NCI-H2107 treated with DMSO at 0.1 percent for 48 hours (cell line): ENCODE results near the gene SMURF1.
"Not testable (repeated sequence)": the region's sequence is repeated elsewhere in the genome, so short reads cannot be mapped to it uniquely, and the experiment has no call there.

Source experiments
- DNase-seq: peaks from one replicate; lab custom pipeline; 2025; ENCODE audit not compliant: unreplicated experiment; lab: John Stamatoyannopoulos, UW

Gene SMURF1

DNA sequence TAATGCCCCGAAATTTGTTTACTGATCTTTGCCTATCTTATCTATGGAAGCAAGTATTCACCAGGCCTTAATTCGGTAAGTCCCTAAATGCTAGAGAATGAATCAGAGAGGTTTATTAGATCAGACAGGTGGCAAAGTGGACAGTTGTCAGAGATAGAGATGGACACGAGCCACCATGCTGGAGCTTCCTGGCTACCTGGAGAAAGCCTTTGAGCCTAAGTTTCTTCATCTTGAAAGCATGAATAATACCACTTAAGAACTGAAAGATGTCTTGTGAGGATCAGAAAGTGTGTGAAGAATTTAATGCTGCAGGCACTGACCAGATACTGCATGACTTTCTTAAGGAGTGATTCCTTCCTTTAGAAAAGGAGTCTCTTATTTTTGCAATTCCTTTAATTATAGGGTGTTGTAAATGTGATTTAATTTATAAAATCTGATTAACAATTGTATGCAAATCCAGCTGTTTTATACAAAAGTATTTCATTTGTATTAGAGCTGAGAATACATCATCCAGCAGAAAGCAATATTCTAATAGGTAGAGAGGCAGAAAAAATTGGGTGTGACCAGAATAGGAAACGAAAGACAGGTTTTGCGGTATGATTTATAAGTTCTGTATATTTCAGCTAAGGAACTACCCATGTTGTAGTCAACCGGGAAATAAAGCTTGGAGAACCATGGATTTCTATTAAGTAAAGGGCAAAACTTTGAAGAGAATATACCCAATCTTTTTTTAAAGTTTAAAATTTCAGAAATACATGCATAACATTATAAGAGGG, 82.7 kb downstream of the SMURF1 start:
- DNase-seq: no peak

DNA sequence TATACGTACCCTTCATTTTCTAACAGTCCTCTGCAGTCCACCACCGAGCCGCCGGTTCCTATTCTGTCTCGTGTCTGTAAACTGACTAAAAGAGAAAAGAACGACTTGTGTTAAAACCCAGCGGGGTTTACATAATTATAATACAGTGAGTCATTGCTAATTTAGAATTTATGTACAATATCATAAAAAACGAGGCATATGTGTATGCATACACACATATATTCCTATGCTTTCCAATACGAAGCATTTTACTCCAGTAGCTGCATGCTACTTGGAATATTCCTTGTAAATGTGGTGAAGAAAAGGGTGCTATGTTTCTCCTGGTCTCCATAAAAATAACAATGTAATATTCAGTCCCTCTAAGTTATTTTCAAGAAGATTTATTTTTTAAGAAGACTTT, 89.1 kb downstream of the SMURF1 start:
- no peak for DNase-seq

DNA sequence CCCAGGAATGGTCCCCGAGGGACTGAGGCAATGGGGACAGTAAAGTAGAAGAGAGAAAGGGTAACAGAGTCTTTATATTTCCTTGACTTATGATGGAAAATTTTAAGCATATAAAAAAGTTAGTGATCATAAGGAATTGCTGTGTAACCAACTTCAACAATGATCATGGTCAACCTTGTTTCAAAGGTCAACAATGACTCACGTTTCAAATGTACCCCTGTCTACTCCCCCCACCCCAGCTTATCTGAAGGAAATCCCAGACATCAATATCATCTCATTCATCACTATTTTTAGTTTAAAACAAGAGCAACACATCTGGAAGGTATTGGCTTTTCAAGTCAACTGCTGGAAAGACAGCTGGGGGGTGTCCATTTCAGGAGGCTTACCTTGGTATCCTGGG, 92.9 kb downstream of the SMURF1 start:
- DNase-seq: no peak

DNA sequence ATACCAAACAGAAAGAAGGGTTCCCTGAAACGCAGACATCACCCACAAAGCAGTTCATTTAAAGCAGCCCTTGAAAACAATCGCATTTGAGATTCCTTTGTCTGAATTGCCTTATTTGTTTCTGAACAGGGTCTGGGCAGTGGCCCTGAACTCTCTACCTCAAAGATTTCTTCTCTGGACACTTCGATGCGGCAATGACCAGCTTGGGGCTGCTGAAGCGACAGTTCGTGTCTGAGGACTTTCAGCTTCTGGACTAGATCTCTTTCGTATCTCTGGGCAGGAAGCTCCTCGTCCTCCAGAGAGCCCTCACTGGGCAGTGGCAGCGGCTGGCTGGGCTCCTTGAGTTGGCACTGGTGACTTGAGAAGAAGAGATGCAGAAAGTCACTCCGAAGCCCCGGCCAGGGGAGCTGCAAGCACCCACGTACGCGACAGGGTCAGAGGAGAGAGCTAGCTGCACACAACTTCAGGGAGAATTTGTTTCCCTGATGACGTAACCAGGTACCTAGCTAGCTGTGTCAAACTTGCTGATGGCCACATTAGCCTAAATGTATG, 96.3 kb downstream of the SMURF1 start:
- no peak for DNase-seq

DNA sequence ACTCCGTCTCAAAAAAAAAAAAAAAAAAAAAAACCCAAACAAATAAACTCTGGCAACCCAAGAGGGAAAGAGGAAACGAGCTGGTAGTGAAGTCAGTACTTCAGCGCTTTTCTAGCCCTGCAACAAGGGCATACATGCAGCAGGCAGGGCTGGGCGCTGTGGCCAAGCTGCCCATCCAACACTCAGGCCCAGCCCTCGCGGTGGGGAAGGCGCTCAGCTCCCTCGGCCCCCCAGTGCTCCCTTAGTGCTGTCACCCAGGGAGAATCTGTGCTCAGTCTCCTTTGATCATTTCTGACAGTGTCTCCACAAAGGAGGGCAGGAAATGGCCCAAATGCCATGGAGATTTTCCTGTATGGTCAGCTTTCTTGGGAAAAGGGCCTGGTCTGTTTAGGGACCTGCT, 97.2 kb downstream of the SMURF1 start:
- DNase-seq: no peak

DNA sequence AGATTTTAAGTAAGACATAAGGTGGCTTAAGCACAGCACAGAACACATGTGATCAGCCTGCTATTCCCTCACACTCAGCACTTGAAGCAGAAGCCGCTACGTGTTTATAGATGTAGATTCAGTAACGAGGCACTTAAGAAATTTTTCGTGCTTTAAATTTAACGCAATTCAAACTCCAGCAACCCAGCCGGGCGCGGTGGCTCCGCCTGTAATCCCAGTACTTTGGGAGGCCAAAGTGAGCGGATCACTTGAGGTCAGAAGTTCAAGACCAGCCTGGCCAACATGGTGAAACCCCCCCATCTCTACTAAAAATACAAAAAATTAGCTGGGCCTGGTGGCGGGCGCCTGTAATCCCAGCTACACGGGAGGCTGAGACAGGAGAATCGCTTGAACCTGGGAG, 97.6 kb downstream of the SMURF1 start:
- DNase-seq: not testable (repeated sequence)

DNA sequence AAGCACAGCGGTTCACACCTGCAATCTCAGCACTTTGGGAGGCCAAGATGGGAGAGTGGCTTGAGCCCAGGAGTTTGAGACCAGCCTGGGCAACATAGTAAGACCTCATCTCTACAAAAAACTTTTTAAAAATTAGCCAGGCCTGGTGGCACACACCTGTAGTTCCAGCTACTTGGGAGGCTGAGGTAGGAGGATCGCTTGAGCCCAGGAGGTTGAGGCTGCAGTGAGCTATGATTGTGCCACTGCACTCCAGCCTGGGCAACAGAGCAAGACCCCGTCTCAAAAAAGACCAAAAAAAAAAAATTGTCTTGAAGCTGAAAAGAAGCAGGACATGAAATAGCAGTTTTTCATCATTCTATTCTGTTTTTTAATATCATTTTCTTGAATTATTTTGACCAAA, 99.0 kb downstream of the SMURF1 start:
- DNase-seq: not testable (repeated sequence)

DNA sequence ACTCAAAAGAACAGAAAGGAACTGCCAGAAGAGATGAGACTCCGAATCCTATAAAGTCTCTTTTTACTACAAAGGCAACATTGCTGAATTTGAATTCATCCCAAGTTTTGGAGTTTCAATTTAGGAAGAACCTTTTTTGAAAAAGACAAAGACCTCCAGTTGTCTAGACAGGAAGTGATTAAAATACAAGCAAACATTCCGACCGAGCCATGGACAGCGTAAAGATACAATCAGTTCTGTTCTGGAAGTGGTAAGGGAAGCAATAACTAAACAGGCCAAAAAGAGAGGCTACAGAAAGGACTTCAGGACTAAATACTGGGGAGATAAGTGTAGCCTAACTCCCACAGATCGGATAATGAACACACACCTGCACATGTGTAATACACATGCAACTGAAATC, 101.0 kb downstream of the SMURF1 start:
- no peak for DNase-seq

DNA sequence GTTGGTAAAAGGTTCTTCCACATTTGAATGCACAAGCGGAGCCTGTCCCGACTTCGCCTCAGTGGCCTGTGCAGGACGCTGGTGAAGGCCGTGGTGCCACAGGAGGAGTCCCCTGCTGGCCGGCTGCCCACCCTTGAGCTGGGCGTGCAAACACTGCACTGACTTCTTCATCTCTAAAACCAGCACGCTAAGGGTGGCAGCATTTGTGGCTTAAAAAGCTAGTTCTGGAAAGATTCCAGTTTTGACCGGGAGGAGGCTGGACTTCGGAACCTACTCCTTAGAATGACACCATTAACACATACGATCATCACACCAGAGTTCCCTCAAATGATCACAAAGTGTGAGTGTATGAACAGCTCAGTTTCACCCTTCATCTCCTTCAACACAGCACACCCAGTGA, 102.4 kb downstream of the SMURF1 start:
- DNase-seq: no peak

DNA sequence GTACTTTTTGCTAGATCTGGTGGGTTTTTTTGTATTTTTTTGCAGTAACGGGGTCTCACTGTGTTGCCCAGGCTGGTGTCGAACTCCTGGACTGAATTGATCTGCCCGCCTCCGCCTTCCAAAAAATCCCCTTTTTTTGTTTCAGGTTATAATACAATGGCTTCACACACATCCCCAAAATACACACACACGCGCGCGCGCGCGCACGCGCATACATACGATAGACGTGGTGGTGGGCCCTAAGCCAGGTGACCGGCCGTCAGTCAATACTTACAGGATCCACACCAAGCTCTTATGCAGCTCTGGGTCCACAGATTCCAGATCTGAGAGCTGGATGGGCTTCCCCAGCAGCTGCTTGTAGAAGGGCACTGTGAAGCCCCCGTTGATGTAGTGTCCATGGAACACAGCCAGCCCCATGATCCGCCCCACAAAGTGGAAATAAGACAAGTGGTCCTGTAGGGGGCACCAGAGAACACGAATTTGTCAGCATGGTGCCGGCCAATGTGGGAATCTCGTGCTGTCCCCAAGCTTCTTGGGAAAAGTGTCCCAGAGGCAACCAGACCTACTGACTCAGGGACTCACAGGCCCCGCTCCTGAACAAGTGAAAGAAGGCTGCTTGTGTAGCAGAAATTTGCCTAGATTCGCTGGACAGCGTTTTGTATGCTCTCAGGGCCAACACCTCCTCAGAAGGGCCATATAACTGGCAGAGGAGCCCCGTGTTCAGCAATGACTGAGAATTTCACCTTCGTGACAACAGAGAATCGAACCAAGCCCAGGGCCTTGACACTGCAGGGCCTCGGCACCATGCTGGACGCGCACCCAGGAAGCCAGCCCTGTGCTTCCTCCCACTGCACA, 103.6 kb downstream of the SMURF1 start:
- peak; percentile 39 for DNase-seq

DNA sequence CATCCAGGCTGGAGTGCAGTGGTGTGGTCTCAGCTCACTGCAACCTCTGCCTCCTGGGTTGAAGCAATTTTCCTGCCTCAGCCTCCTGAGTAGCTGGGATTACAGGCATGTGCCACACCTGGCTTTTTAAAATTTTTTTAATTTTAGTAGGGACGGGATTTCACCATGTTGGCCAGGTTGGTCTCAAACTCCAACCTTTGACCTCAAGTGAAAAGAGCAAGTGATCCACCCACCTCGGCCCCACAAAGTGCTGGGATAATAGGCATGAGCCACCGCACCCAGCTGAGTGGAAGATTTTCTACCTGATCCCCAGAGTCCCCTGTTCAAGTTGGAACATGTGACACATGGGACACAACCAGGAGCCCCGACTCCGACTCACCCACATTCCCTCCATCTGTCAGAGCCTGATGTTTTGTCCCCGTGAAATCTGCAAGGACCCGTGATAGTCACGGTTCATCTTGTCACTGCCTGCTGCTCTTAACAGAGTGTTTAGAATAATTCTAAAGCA, 104.5 kb downstream of the SMURF1 start:
- no peak for DNase-seq

DNA sequence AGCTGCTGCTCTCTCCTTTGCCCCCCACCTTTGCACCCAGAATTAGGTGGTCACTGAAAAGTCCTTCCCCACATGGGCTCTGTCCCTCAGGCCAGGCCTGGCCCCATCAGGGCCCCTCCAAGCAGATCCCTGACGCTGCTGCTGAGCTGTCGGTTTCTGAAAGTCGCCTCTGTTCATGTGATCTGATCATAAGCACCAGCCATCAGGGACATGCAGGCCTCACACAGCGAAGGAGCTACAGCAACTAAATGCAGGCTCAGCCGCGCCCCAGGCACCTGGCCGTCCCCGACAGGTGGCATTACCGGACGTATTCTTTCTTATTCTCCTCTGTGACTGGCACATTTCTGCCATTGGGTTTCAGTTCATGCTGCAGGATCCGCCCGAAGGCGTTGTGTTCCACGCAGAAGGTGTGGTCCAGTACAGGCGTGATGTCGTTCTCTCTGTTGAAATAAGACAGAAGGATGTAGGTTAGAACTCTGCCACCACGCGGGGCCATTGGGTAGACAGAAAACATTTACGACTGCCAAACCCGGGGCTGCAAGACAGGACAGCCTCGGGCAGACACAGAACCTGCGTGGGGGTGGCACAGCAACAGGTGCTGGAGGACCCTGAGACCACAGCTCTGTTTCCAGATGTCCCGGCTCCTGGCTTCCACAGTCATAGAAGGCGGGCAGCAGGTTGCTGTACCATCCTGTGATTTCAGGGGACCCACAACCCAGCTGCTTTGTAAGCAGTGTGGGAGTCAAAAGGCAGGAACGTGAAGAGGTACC, 105.6 kb downstream of the SMURF1 start:
- DNase-seq: no peak

DNA sequence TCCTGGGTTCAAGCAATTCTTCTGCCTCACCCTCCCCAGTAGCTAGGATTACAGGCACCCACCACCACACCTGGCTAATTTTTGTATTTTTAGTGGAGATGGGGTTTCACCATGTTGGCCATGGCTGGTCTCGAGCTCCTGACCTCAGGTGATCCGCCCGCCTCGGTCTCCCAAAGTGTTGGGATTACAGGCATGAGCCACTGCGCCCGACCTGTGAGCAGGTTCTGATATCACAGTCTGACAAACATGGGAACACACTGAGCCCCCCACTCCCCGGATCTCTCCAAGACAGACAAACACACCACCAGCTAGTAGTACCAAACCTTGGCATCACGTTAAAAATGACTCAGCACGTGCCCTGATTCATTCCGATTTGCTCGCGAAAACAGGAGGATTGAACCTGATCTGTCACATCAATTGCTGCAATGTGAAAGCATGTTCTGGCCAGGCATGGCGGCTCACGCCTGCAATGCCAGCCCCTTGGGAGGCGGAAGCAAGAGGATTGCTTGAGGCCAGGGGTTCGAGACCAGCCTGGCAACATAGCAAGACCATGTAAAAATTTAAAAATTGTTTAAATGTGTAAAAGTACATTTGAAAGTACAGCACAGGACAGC, 106.5 kb downstream of the SMURF1 start:
- no peak for DNase-seq

DNA sequence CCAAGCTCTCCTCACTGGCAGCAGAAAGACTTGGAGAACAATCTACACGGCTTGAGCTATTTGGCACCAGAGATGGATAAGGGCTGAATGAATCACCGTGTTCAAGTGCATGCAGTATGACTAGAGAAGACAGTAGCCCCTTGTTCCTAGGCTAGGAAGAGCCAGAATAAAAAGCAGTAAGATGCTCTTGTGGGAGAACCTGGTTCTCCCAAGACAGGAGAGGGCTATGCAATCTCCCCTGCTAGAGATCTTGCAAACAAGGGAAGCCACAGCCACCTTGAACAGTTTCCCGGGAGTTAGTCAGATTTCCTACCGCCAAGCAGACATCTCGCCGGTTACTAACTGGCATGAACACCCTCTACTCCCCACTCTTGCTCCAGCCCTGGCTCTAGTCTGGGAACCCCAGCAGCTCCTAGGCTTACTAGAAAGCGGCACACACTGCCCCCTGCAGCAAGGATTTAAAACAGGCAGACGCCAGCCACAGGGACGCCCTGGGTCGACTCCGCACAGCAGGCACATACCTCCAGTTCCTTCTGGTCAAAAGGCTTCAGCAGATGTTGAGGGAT, 107.3 kb downstream of the SMURF1 start:
- no peak for DNase-seq

DNA sequence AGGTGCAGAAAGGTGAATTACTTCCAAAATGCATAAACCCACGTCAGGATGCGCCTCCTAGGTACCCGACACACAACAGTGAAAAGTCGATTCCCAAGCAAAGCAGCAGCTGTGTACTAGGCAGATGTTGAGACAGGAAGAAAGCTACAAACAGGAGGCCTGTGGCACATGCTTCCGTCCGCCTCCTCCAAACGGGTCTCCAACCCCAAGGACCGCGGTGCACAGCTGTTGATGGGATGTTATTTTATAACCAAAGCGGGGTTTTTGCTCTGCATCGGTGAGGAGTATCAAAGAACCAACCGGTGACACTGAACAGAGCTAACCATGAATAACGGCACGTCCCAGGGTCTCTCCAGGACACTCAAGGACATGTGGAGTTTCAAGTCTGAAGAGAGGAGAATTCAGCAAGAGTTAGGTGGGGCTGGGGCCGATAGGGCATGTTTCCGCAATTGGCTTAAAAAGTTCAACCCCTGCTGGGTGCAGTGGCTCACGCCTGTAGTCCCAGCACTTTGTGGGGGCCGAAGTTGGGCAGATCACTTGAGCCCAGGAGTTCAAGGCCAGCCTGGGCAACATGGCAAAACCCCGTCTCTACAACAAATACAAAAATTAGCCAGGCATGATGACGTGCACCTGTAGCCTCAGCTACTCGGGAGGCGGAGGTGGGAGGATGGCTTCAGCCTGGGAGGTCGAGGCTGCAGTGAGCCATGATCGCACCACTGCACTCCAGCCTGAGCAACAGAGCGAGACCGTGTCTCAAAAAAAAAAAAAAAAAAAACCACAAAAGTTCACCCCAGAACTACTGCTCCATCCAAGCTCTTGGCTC, 108.0 kb downstream of the SMURF1 start:
- DNase-seq: no peak

DNA sequence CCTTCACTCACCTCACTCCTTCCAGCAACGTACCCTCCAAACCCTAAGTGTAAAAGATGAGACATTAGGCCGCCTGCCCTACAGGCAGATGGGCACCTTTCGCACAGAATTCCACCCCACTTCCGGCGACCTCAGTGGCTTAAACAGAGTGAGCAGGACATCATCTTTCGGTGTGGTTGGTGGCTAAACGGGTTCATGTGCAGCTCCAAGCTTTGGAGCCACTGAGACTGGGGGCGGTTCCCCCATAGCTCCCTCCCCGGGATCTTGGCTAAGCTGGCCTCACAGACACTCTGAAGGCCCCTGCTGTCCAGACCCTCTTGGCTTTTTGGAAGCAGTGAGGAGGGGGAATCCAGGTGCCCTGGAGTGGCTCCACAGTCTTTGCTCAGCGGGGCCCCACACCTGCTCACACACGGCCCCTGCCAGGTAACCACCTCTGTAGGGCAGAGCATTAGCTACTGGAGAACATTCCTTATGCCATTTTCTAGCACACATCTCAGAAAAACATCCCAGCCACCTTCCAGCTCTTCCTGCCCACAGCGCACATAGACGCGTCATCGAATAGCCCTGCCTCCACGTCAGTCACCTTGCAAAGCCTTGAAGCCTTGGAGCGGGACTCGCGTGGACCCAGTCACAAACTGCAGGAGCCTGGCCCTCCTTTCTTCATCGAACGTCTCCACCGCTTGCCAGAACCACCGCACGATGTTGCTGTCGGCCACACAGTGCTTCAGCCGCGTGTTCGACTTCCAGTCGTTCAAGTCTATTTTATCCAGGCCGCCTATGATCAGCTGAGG, 108.8 kb downstream of the SMURF1 start:
- DNase-seq: no peak

DNA sequence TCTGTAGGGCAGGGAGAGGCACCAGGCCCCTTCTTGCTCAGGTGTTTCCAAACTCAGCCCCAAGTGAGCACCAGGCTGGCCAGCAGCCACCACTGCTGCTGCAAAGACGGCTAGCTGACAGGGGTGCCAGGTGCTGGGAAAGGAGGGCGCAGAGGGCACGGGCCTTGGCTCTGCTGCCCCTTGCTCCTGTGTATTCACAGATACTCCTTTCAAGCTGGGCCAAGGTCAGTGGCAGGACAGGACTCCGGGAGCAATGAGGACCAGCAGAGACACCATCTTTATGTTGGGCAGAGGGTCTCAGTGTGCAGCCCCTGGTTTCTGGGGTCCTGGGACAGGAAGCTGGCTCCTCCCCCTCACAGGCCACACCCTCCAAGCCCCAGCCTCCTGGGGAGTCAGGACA, 110.1 kb downstream of the SMURF1 start:
- DNase-seq: no peak

DNA sequence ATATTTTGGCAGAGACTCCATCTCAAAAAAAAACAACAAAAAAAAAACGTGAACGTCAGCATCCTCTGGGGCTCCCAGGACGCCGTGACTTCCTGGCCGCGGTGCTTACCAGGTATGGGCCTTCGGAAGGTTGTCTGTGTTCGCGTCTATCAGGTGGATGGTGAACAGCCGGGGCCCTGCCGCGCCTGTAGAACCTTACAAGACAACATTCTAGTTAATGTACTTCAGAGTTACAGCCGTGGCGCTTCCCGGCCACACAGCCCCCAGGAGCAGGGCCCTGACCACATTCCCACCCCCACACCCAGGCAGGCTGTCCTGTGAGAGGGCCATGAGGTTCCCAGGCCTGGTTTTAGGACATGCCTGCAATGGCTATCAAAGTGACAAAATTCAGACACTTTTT, 111.0 kb downstream of the SMURF1 start:
- no peak for DNase-seq

DNA sequence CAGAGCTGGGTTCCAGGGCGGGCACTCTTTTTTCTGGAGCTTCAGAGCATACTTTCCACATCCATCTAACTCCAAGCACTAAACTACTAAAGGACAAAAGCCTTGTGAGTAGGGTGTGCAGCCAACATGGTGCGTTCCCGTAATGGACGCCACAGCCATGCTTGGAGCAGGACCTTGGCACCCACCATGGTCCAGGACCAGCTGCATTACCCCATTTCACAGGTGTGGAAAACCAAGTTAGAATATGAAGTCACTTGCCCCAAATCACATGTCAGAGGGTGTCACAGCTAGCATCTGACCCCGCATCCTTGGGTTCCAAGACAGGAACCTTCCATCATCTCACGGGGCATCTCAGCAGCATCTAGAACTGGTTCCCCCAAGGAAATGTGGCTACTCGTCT, 112.4 kb downstream of the SMURF1 start:
- no peak for DNase-seq
